ENCODE measurements around the gene FEN1. TPM values are rescaled to one million over a fixed set of nuclear protein-coding genes. Genes with fewer than 3 reads are reported as not detected.

FEN1 gene
- polyA plus RNA-seq, 3 donors, result 3.5 to 6.4 (median 4.3) TPM

GRCh38 chr11:61756147-61756451, 36.6 kb upstream of the FEN1 start:
- no peak overlapping the region for H3K27ac ChIP-seq (ENCODE audit: low read depth in 1 of 2, low read length in 2 of 2)
- 86% methylated on average over 2 of the region's 4 CpGs for WGBS (ENCODE audit: insufficient coverage)
- H4K20me1 ChIP-seq (ENCODE audit: insufficient read depth, low read length), result no peaks in the 10 kb centered on the region
- no peaks in the 10 kb centered on the region for H3K9me3 ChIP-seq (replicated peaks in 1 of 2; ENCODE audit: control insufficient read depth in 1 of 2, insufficient read depth in 1 of 2, low read length in 2 of 2)
- no peaks in the 10 kb centered on the region for H3K36me3 ChIP-seq (replicated peaks in 1 of 2; ENCODE audit: control insufficient read depth in 1 of 2, insufficient read depth in 2 of 2, low read length in 2 of 2)
- H3K4me1 ChIP-seq (ENCODE audit: control insufficient read depth in 1 of 2, insufficient read depth in 2 of 2, low read length in 2 of 2), result peaks cover 7 to 21% of the 10 kb centered on the region in 2 donors
- H3K27me3 ChIP-seq (ENCODE audit: control insufficient read depth in 2 of 2, insufficient read depth in 2 of 2, low read length in 2 of 2), result peaks cover 4 to 23% of the 10 kb centered on the region in 2 donors
- no peak overlapping the region for H2AFZ ChIP-seq (ENCODE audit: insufficient read depth, low read depth, low read length, poor library complexity, severe bottlenecking)
- H3K79me2 ChIP-seq (ENCODE audit: insufficient read depth, low read length), result no peaks in the 10 kb centered on the region
- intact Hi-C loops (cut with micrococcal nuclease), result no loop called here
- no peak overlapping the region for H3K4me3 Mint-ChIP-seq
- DNase-seq, result no peak
- peak overlapping the region in 4 of 7 donors; percentile 54 to 71 (median 65) for H3K27ac Mint-ChIP-seq
- H3K36me3 Mint-ChIP-seq, result peaks cover 0 to 3% of the 10 kb centered on the region in 2 donors
- peaks cover 22% of the 10 kb centered on the region for H3K4me1 Mint-ChIP-seq
- H3K4me2 ChIP-seq (replicated peaks; ENCODE audit: extremely low read depth, low read length, poor library complexity, severe bottlenecking), result no peak overlapping the region
- no peak overlapping the region for H3K4me3 ChIP-seq (replicated peaks in 1 of 3; ENCODE audit: low read depth in 2 of 3, low read length in 3 of 3)
- H3K9me3 Mint-ChIP-seq, result peaks cover 0 to 6% (median 0%) of the 10 kb centered on the region in 7 donors
- no peak overlapping the region for H3K9ac ChIP-seq (ENCODE audit: insufficient read depth, low read length, poor library complexity, severe bottlenecking)
- TF ChIP-seq CTCF (IDR thresholded peaks at IDR 0.05), result no peak
- peaks cover 20 to 31% (median 27%) of the 10 kb centered on the region in 3 donors for H3K27me3 Mint-ChIP-seq (ENCODE audit: low read depth in 3 of 3)

- Histone ChIP-seq H3K79me2 (ENCODE audit: insufficient read depth, low read length) (no peaks in the 10 kb centered on the region), H3K4me2 (replicated peaks; ENCODE audit: extremely low read depth, low read length, poor library complexity, severe bottlenecking) (no peak overlapping the region), H3K36me3 (replicated peaks in 1 of 2; ENCODE audit: control insufficient read depth in 1 of 2, insufficient read depth in 2 of 2, low read length in 2 of 2) (no peaks in the 10 kb centered on the region), H4K20me1 (ENCODE audit: insufficient read depth, low read length) (no peaks in the 10 kb centered on the region), H3K4me1 (ENCODE audit: control insufficient read depth in 1 of 2, insufficient read depth in 2 of 2, low read length in 2 of 2) (peaks cover 7 to 21% of the 10 kb centered on the region in 2 donors), H3K27ac (ENCODE audit: low read depth in 1 of 2, low read length in 2 of 2) (no peak overlapping the region), H2AFZ (ENCODE audit: insufficient read depth, low read depth, low read length, poor library complexity, severe bottlenecking) (no peak overlapping the region), H3K9me3 (replicated peaks in 1 of 2; ENCODE audit: control insufficient read depth in 1 of 2, insufficient read depth in 1 of 2, low read length in 2 of 2) (no peaks in the 10 kb centered on the region), H3K9ac (ENCODE audit: insufficient read depth, low read length, poor library complexity, severe bottlenecking) (no peak overlapping the region), H3K27me3 (ENCODE audit: control insufficient read depth in 2 of 2, insufficient read depth in 2 of 2, low read length in 2 of 2) (peaks cover 4 to 18% of the 10 kb centered on the region in 2 donors), H3K4me3 (replicated peaks in 1 of 3; ENCODE audit: low read depth in 2 of 3, low read length in 3 of 3) (no peak overlapping the region)
- intact Hi-C loops (cut with micrococcal nuclease), result no loop called here
- no peak overlapping the region for H3K4me3 Mint-ChIP-seq
- peak overlapping the region in 3 of 7 donors; percentile 60 to 71 (median 70) for H3K27ac Mint-ChIP-seq
- peaks cover 0 to 2% of the 10 kb centered on the region in 2 donors for H3K36me3 Mint-ChIP-seq
- H3K4me1 Mint-ChIP-seq, result peaks cover 22% of the 10 kb centered on the region
- WGBS (ENCODE audit: insufficient coverage), result 79% methylated on average over 4 of the region's 9 CpGs
- no peak for TF ChIP-seq CTCF (IDR thresholded peaks at IDR 0.05)
- H3K9me3 Mint-ChIP-seq, result peaks cover 0 to 6% (median 0%) of the 10 kb centered on the region in 7 donors
- H3K27me3 Mint-ChIP-seq (ENCODE audit: low read depth in 3 of 3), result peaks cover 17 to 25% (median 22%) of the 10 kb centered on the region in 3 donors
- peak; percentile 31 to 71 (median 49) for DNase-seq
Observed at GRCh38 chr11:61756452-61757212, 36.1 kb upstream of the FEN1 start.

Measured in CD14-positive monocyte (primary cell).